ENCODE measurements around the gene BCL2. TPM values are rescaled to one million over a fixed set of nuclear protein-coding genes. Genes with fewer than 3 reads are reported as not detected.
"Not testable (repeated sequence)": the region's sequence is repeated elsewhere in the genome, so short reads cannot be mapped to it uniquely, and the experiment has no call there.

Gene BCL2
- total RNA-seq, 1 donor from 2014 or later: 17.3 TPM

DNA sequence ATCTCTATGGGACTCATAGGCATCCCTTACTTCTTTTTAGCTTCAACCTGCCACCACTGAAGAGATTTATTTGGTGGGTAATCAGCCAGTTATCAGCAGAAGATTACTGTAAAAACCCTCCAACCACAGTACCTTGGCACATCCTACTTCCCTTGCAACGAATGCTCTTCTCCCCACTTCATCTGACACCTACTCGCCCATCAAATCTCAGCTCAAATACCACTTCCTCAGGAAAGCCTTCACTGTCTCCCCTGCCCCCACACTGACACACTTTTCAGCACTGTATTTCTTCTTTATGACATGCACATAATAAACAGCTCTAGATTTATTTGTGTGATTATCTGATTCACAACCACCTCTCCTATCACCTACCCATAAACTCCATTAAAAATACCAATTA is 44.4 kb upstream of the BCL2 start:
- DNase-seq: no peak
- TF ChIP-seq, protein P1, sequence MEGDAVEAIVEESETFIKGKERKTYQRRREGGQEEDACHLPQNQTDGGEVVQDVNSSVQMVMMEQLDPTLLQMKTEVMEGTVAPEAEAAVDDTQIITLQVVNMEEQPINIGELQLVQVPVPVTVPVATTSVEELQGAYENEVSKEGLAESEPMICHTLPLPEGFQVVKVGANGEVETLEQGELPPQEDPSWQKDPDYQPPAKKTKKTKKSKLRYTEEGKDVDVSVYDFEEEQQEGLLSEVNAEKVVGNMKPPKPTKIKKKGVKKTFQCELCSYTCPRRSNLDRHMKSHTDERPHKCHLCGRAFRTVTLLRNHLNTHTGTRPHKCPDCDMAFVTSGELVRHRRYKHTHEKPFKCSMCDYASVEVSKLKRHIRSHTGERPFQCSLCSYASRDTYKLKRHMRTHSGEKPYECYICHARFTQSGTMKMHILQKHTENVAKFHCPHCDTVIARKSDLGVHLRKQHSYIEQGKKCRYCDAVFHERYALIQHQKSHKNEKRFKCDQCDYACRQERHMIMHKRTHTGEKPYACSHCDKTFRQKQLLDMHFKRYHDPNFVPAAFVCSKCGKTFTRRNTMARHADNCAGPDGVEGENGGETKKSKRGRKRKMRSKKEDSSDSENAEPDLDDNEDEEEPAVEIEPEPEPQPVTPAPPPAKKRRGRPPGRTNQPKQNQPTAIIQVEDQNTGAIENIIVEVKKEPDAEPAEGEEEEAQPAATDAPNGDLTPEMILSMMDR (IDR thresholded peaks at IDR 0.05): no peak
- peaks cover 35% of the 10 kb centered on the region for H3K36me3 ChIP-seq
- H3K4me1 ChIP-seq: peaks cover 19% of the 10 kb centered on the region
- ATAC-seq: no peak
- H3K4me3 ChIP-seq: no peak overlapping the region
- H3K9me3 ChIP-seq: no peaks in the 10 kb centered on the region
- H3K27me3 ChIP-seq: no peaks in the 10 kb centered on the region
- intact Hi-C loops (cut with DNase I): no loop called here
- H3K27ac ChIP-seq: no peak overlapping the region

DNA sequence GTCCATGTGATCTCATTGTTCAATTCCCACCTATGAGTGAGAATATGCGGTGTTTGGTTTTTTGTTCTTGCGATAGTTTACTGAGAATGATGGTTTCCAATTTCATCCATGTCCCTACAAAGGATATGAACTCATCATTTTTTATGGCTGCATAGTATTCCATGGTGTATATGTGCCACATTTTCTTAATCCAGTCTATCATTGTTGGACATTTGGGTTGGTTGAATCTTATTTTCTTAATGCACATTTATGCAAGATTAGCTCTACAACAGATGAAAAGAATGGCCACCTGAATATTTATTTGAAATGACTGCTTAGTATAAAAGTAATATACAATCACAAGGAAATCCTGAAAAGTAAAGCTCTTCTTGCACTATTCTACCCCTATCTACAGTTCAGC is 43.9 kb upstream of the BCL2 start:
- H3K4me3 ChIP-seq; DNase-seq; H3K27ac ChIP-seq; intact Hi-C loops (cut with DNase I); ATAC-seq; H3K9me3 ChIP-seq; H3K27me3 ChIP-seq: not testable (repeated sequence)
- Histone ChIP-seq H3K4me1 (peaks cover 19% of the 10 kb centered on the region), H3K36me3 (peaks cover 40% of the 10 kb centered on the region)

DNA sequence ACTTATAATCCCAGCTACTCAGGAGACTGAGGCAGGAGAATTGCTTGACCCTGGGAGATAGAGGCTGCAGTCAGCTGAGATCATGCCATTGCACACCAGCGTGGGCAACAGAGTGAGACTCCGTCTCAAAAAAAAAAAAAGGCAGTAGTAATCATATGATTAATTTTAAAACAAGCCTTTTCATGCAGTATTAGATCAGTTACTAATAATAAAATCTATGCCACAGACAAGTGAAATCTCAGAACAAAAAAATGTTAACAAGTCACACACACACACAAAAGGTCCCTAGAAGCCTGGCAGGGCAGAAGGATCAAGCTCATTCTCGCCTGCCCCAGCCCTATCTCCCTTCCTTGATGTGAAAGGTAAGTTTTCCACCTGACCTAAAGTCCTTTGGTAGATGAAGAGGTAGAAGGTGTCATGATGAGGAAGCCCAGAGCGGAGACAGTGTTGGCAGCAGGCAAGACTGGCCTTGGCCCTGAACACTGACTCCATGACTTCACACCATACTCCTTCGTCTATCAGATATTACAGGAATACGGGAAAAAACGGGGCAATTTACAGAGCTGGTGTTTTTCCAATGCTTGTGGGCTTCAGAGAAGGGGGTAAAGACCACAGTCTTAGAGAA is 36.8 kb upstream of the BCL2 start:
- peaks cover 90% of the 10 kb centered on the region for H3K36me3 ChIP-seq
- intact Hi-C loops (cut with DNase I): no loop called here
- ATAC-seq (no peak), DNase-seq (no peak)
- TF ChIP-seq, protein P1 (IDR thresholded peaks at IDR 0.05): no peak
- H3K27me3 ChIP-seq: no peaks in the 10 kb centered on the region
- H3K9me3 ChIP-seq: no peaks in the 10 kb centered on the region
- no peaks in the 10 kb centered on the region for H3K4me1 ChIP-seq
- H3K4me3 ChIP-seq: no peak overlapping the region
- H3K27ac ChIP-seq: no peak overlapping the region

DNA sequence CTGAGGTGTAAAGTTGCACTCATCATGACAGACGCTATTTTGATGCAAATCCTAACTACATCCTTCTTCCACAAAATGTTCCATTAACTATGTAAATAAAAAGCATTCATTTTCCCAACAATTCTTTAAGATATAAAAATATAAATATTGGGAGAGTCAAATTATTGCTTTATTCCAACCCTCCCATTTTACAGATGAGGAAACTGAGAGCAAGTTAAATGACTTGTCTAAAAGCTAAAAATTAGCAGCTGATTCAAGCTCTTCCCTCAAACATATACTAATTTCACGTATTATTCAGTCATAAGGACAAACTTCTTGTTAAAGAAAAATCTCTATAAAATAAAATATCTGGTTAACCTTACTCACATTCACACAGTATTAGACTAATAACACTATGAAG is 30.7 kb upstream of the BCL2 start:
- TF ChIP-seq, protein P1 (IDR thresholded peaks at IDR 0.05): no peak
- no peak for DNase-seq
- intact Hi-C loops (cut with DNase I): no loop called here
- Histone ChIP-seq H3K9me3 (no peaks in the 10 kb centered on the region), H3K4me3 (no peak overlapping the region), H3K27me3 (no peaks in the 10 kb centered on the region), H3K27ac (no peak overlapping the region), H3K36me3 (peaks cover 82% of the 10 kb centered on the region), H3K4me1 (no peaks in the 10 kb centered on the region)
- ATAC-seq: no peak

DNA sequence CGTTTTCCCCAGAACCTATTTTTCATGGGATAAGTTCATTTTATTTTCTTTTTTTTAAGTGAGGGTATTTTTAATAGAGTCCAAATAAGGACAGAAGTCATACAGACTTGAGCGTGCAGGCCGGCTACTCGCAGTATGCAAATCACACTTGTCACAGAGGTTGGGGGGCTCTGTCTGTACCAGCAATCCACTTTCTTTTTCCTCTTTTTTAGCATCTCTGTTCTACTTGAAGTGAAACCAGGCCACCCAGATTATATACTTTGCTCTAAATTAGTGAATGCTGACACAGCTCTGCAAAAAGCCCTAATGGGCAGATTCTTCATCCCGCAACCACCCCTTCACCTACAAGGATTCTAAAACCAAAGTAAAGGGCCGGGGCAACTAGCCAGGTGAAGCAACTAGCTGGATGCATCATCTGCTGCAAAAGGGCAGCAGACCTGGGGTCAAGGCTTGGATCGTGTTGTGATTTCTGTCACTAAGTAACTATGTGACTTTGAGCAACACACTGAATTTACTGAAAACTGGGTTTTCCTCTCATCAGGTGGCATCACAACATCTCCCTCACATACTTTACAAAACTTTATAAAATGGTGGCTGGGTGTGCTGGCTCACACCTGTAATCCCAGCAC is 29.1 kb upstream of the BCL2 start:
- Histone ChIP-seq H3K27me3 (no peaks in the 10 kb centered on the region), H3K4me3 (no peak overlapping the region), H3K27ac (no peak overlapping the region), H3K36me3 (peaks cover 80% of the 10 kb centered on the region), H3K9me3 (no peaks in the 10 kb centered on the region), H3K4me1 (no peaks in the 10 kb centered on the region)
- ATAC-seq (no peak), DNase-seq (no peak)
- TF ChIP-seq, protein P1 (IDR thresholded peaks at IDR 0.05): no peak
- intact Hi-C loops (cut with DNase I): no loop called here

DNA sequence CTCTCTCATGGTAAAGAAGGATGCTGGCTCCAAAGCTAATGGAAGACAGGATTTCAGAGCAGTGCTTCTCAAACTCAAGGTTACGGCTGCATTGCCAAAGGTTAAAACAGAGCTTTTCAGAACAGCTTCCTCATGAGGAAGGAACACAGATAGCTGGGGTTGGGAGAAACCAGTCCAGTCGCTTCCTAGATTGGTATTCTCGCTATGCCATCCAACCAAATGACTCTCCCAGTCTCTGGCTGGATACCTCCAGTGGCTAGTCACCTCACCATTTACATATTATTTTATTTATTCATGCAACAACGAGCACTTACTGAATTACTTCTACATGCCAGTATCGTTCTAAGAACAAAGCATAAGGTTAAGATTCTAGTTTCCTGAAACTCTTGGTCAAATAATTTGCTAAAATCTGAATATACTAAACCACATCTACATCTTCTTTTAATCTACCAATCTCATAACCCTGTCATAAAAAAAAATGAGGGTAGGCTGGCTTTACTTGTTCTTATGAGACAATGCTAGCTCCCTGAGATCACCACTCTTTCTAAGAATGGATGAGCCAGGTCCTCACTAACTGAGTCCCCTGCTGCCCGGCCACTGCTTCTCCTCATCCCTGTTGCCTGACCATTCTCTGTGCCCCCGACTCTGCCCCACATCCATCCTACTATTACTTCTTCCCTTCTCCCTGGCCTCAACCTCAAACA is 27.1 kb upstream of the BCL2 start:
- H3K4me3 ChIP-seq: no peak overlapping the region

More for the DNA sequence above, 27.1 kb upstream of the BCL2 start:
- Histone ChIP-seq H3K9me3 (no peaks in the 10 kb centered on the region), H3K27ac (no peak overlapping the region), H3K4me1 (no peaks in the 10 kb centered on the region), H3K36me3 (peaks cover 85% of the 10 kb centered on the region), H3K27me3 (no peaks in the 10 kb centered on the region)
- DNase-seq (no peak), ATAC-seq (no peak)
- TF ChIP-seq, protein P1 (IDR thresholded peaks at IDR 0.05): no peak
- intact Hi-C loops (cut with DNase I): no loop called here
